ENCODE data around the gene SLC6A2. TPM values are rescaled to one million over a fixed set of nuclear protein-coding genes. Genes with fewer than 3 reads are reported as not detected.

The SLC6A2 gene
- total RNA-seq, 2 donors from 2014 or later, result 1.1 TPM; not detected in 1

DNA sequence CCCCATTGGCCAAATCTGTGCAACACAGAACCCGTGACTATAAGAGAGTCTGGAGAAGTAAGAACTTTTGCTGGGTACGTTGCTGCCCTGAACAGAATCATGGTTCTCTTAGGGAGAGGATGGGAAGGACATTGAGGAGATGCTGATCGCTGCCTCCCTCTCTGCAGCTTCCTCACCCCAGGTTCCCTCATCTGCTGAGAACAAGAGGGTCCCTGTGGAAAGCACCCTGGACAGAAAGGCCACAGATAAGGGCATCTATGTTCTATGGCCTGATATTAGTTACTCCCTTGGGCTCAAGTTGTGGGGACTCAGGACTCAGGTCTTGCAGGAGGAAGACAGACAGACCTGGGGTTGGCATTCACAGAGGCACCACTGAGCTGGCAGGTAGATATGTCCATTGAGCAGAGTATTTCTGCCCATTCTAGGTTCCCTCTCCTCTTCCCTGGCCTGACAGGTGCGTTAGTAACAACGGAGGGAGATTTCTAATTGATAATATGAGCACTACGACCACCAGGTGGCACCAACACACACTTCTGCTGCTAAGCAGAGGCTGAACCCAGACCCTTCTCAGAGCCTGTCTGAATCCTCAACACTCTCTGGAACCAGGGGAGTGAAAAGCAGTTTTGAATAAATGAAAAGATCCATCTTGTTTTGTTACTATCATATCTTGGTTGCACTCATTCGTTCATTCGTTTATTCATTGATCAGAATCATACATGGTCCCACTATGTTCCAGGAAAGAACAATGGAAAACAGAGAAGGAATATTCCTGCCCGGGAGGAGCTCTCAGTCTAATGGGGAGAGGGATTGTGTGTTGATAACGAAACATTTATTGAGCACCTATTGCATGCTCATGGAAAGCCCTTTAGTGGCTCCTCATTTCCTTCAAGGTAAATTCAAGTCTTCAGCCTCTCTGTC lies 56.4 kb downstream of the SLC6A2 start:
- peak; percentile 89 for DNase-seq
- Mint-ChIP-seq H3K4me1 (no peaks in the 10 kb centered on the region), H3K36me3 (ENCODE audit: low read depth) (no peaks in the 10 kb centered on the region), H3K27ac (no peak overlapping the region), H3K27me3 (ENCODE audit: insufficient read depth) (peaks cover 5% of the 10 kb centered on the region), H3K9me3 (no peaks in the 10 kb centered on the region), H3K4me3 (no peak overlapping the region)
- Histone ChIP-seq H3K9me3 (ENCODE audit: control insufficient read depth, low read length) (no peaks in the 10 kb centered on the region), H3K27me3 (ENCODE audit: control insufficient read depth, insufficient read depth, low read length, poor library complexity, severe bottlenecking) (peaks cover 13% of the 10 kb centered on the region), H3K27ac (ENCODE audit: low read depth, low read length) (no peak overlapping the region), H3K4me3 (ENCODE audit: low read length) (no peak overlapping the region), H3K4me1 (ENCODE audit: control insufficient read depth, insufficient read depth, low read length) (no peaks in the 10 kb centered on the region), H3K36me3 (ENCODE audit: control insufficient read depth, insufficient read depth, low read length) (no peaks in the 10 kb centered on the region), H3K9ac (ENCODE audit: extremely low read depth, low read length, poor library complexity, severe bottlenecking) (no peak overlapping the region)
- TF ChIP-seq CTCF (conservative IDR thresholded peaks at IDR 0.05), result peak; percentile 81
- WGBS, 2 experiments (ENCODE audit: insufficient coverage in 1 of 2, insufficient read length in 1 of 2), result 34 to 92% methylated on average over 2 to 10 of the region's 10 CpGs

DNA sequence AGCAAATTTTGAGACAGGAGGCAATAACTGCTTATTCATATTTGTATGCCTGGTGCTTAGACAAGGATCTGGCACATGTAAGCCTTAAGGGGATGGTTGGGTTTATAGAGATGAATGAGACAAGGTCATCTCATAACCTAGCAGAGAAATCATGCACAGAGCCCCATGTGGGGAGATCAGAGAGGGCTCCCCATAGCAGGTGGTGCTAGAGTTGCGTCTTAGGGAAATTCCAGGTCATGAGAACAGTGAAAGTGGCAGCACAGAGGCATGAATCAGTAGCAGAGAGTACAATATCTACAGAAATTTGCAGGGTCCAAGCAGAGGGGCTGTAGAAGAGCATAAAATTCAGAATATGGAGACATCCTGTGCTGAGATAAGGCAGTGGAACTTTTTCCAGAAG lies 57.3 kb downstream of the SLC6A2 start:
- Mint-ChIP-seq H3K27ac (no peak overlapping the region), H3K36me3 (ENCODE audit: low read depth) (no peaks in the 10 kb centered on the region), H3K4me1 (no peaks in the 10 kb centered on the region), H3K4me3 (no peak overlapping the region), H3K9me3 (no peaks in the 10 kb centered on the region), H3K27me3 (ENCODE audit: insufficient read depth) (peaks cover 5% of the 10 kb centered on the region)
- H3K4me3 ChIP-seq (ENCODE audit: low read length), result no peak overlapping the region
- H3K27ac ChIP-seq (ENCODE audit: low read depth, low read length), result no peak overlapping the region
- H3K9ac ChIP-seq (ENCODE audit: extremely low read depth, low read length, poor library complexity, severe bottlenecking), result no peak overlapping the region
- no peaks in the 10 kb centered on the region for H3K36me3 ChIP-seq (ENCODE audit: control insufficient read depth, insufficient read depth, low read length)
- no peaks in the 10 kb centered on the region for H3K4me1 ChIP-seq (ENCODE audit: control insufficient read depth, insufficient read depth, low read length)
- no peak for TF ChIP-seq CTCF (conservative IDR thresholded peaks at IDR 0.05)
- peaks cover 17% of the 10 kb centered on the region for H3K27me3 ChIP-seq (ENCODE audit: control insufficient read depth, insufficient read depth, low read length, poor library complexity, severe bottlenecking)
- DNase-seq, result peak; percentile 17
- 82% methylated on average over 1 of the region's 1 CpG; no CpG with 5 or more reads in 1 of the 2 experiments for WGBS, 2 experiments (ENCODE audit: insufficient coverage in 1 of 2, insufficient read length in 1 of 2)
- no peaks in the 10 kb centered on the region for H3K9me3 ChIP-seq (ENCODE audit: control insufficient read depth, low read length)

GRCh38 chr16:55717326-55717725 lies 61.5 kb downstream of the SLC6A2 start:
- DNase-seq, result no peak
- Mint-ChIP-seq H3K9me3 (no peaks in the 10 kb centered on the region), H3K36me3 (ENCODE audit: low read depth) (no peaks in the 10 kb centered on the region), H3K4me1 (no peaks in the 10 kb centered on the region), H3K27ac (no peak overlapping the region), H3K4me3 (no peak overlapping the region), H3K27me3 (ENCODE audit: insufficient read depth) (peaks cover 13% of the 10 kb centered on the region)
- no peak overlapping the region for H3K4me3 ChIP-seq (ENCODE audit: low read length)
- no peak for TF ChIP-seq CTCF (conservative IDR thresholded peaks at IDR 0.05)
- no peak overlapping the region for H3K9ac ChIP-seq (ENCODE audit: extremely low read depth, low read length, poor library complexity, severe bottlenecking)
- no peaks in the 10 kb centered on the region for H3K4me1 ChIP-seq (ENCODE audit: control insufficient read depth, insufficient read depth, low read length)
- no peaks in the 10 kb centered on the region for H3K36me3 ChIP-seq (ENCODE audit: control insufficient read depth, insufficient read depth, low read length)
- peaks cover 13% of the 10 kb centered on the region for H3K27me3 ChIP-seq (ENCODE audit: control insufficient read depth, insufficient read depth, low read length, poor library complexity, severe bottlenecking)
- no peaks in the 10 kb centered on the region for H3K9me3 ChIP-seq (ENCODE audit: control insufficient read depth, low read length)
- WGBS, 2 experiments (ENCODE audit: insufficient coverage in 1 of 2, insufficient read length in 1 of 2), result 87 to 94% methylated on average over 3 of the region's 3 CpGs
- H3K27ac ChIP-seq (ENCODE audit: low read depth, low read length), result no peak overlapping the region
